ENCODE data around the gene HPD.
"Not testable (repeated sequence)": the region's sequence is repeated elsewhere in the genome, so short reads cannot be mapped to it uniquely, and the experiment has no call there.

Gene HPD

DNA sequence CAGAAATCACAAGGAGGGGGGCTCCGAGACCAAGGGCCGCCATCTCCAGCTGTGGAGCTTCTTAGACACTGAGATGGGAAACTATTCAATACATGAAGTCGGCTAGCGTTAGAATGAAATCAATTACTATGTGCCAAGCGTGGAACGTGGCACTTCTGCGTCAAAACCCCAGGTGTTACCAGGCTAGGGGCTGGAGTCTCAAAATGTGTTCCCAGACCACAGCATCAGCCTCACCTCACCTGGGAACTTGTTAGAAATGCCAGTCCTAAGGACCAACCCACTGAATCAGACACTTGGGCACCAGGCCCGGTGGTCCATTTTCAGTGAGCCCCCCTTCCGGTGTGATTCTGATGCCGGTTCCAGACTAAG lies 59.9 kb downstream of the HPD start:
- DNase-seq (ENCODE audit: low read depth): no peak

DNA sequence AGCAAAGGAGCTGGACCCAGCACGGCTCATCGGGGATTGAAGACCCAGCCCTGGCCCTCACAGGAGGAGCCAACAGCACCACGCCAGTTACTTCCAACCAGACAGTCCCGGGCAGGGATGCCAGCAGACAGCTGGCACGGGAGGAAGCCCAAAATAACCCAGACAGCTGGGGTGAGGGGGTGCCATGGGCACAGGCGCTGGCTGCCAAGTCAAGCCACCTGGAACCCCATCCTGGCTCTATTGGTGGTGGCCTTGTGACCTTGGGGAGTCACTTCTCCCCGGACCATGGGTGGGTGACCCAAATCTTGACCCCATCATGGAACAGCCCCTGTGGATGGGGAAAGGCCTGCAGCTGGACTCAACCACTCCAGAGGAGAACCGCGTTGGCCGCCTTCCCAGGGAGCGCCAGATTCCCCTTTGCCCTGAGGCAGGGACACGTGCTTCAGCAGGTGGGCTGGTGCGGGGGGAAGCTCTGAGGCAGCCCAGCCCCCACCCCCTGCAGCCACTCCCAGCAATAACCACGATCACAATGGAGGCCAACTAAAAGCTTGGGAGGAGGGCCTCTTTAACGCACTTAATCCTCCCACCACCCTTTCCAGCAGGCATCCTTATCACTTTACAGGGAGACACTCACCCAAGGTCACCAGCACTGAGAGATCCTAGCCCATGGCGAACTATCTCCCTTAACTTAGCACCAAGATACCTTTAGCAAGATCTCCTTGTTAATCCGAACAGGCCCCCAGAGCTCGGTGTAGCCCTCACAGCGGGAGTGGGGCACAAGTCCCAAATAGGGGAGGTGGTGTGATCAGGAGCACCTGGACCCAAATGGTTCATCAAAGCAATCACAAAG lies 60.5 kb downstream of the HPD start:
- no peak for DNase-seq (ENCODE audit: low read depth)

- no peak for DNase-seq (ENCODE audit: low read depth)
Measured at GRCh38 chr12:121796855-121797751, 61.6 kb downstream of the HPD start.

DNA sequence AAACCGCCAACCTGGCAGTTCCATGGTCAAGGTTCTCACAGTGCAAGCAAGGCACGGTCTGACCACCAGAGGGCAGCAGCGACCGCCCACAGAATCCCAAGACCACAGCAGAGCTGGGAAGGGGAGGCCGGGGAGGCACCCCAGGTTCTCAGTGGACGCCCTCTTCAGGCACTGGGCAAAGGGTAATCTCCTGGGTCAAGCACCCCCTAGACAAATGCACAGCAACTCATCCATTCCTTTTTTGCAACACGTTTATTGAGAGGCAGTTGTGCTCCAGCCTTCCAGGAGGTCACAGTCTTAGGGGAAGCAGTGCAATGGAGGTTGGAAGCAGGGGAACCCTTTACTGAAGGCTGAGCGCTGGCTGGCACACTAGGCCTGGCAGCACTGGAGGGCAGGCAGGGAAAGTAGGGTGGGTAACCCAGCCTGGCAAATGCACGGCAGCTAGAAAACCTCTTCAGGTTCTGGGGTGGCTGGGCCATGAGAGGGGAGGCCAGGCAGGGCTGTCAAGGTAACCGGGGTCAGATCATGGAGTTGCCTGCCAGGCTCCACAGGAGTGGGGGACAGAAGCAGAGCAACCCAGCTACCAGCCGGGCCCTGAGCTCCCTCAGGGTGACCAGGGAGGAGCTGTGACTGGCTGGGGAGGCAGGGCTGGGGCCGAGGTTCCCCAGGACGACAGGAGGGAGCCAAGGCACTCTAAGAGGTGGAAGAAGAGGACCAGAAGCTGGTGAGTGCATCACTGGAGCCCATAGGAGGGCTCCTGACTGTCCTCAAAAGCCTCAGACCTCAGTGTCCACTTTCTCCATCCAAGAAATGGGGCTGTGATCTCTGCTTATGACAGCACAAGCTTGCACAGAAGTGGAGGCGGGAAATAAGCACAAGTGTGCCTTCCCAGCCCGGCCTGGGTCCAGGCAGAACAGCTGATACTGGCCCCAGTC lies 63.4 kb downstream of the HPD start:
- peak; percentile 77 for DNase-seq (ENCODE audit: low read depth)

GRCh38 chr12:121794534-121795033 lies 64.1 kb downstream of the HPD start:
- no peak for DNase-seq (ENCODE audit: low read depth)

DNA sequence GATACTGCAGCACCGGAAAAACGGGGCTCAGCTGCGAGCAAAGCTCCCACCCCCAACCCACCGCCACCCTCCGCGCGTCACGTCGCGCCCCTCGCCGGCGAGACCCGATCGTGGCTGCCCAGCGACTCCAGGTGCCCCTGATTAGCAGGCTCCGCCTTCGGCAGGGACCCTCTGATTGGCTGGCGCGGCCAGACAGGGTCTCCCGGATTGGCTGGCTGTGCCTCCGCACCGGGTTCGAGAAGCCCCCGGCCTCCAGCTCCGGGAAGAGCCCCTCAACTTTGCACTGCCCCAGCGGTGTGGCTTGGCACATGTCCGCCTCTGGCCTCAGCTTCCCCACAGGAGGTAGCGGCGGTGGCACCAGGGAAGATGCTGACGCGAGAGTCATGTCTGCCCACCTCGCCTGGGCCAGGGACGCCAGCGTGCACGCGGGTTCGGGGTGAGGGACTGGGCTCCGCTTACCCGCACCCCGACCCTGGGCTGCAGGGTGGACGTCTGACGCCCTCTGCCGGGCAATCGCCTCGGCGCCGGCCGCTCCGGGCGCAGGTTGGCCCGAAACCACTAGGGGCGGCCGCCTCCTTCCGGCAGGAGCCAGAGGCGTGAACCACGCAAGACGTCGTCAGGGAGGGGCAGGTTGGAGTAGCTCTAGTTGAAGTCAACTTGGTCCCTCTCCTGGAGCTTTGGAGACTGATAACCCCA lies 64.7 kb downstream of the HPD start:
- DNase-seq (ENCODE audit: low read depth): peak; percentile 98

GRCh38 chr12:121793440-121793837 lies 65.2 kb downstream of the HPD start, which contains the start of gene RHOF:
RHOF (minus strand) TSS chr12:121793688; CDS start chr12:121793633, 55 bp downstream.
- DNase-seq (ENCODE audit: low read depth): peak; percentile 76

- DNase-seq (ENCODE audit: low read depth): peak; percentile 63
Measured at GRCh38 chr12:121792607-121793439, 65.8 kb downstream of the HPD start.

GRCh38 chr12:121791671-121792551 lies 66.7 kb downstream of the HPD start:
- DNase-seq (ENCODE audit: low read depth): no peak

DNA sequence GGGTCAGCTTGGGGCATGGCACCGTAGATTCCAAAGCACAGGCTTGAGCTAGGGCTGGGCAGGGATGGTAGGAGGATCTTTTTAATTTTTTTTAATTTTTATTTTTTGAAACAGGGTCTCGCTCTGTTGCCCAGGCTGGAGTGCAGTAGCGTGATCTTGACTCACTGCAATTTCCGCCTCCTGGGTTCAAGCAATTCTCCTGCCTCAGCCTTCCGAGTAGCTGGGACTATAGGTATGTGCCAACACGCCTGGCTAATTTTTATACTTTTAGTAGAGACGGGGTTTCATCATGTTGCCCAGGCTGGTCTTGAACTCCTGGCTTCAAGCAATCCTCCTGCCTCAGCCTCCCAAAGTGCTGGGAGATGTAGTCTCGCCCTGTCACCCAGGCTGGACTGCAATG lies 67.9 kb downstream of the HPD start:
- not testable (repeated sequence) for DNase-seq (ENCODE audit: low read depth)

DNA sequence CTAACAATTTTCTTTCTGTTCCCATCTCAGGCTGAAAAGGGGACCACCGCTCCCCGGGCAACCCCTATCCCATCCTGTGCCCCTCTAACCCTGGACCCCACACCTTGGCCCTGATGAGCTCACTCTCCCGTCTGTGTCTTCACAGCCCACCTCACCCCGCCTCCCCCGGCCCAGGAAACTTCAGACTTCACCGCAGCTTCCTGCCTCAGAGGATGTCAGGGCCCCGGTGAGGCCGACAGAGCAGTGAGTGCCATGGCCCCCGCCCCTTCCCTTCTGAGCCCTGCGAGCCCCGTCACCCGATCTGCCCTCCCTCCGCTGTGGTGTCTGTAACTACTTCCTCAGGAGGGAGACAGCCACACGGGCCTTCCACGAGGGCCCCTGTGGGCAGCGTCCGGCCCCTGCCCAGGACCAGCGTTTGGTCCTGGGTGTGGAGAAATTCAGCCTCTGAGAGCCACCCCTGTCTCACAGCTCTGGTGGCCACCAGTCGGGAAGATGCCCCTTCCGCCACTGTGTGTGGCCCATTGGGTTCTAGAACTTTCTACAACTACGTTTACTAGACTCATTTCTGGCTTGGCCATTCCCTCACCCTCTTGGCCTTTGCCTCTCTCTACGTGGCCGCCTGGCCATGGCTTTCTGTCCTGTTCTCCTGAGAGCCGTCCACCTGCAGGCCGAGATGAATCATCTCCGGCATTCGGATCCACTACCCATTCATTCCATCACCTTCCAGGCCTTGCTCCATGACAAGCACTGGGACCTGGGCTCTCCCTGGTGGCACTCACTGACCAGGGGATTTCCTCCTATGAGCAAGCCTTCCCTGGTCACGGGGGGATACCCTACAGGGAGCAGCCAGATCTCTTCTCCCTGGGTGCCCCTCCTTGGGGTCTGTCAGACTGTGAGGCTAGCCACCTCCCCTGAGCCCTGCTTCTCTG lies 68.6 kb downstream of the HPD start:
- DNase-seq (ENCODE audit: low read depth): peak; percentile 90
